Neural progenitor cell (in vitro differentiated cells): ENCODE measurements around the gene MIS18BP1.

Experiments
- CTCF ChIP-seq: fragments of 200-600 bp; sonication (generic); IDR thresholded peaks from 2 replicates; pipeline ENCODE4 v1.5.1; 2017; ENCODE audit warnings: antibody characterized with exemption, mild to moderate bottlenecking
- EZH2 ChIP-seq: fragments of 200-600 bp; sonication (generic); IDR thresholded peaks from 2 replicates; pipeline ENCODE4 v1.6.1; 2017; ENCODE audit warnings: antibody characterized with exemption, mild to moderate bottlenecking, moderate library complexity
- EZH2phosphoT487 ChIP-seq: fragments of 200-600 bp; sonication (generic); IDR thresholded peaks from 2 replicates; pipeline ENCODE4 v1.6.1; 2017; ENCODE audit warnings: antibody characterized with exemption

GRCh38 chr14:45156067-45156466 is 96.9 kb downstream of the MIS18BP1 start:
- TF ChIP-seq CTCF = no peak
- TF ChIP-seq EZH2phosphoT487 = no peak
- TF ChIP-seq EZH2 = no peak
